ENCODE measurements around the gene SEMA4B. TPM values are rescaled to one million over a fixed set of nuclear protein-coding genes. Genes with fewer than 3 reads are reported as not detected.
A peak's percentile ranks its signal among the peaks of the same experiment; 100 is the strongest.

SEMA4B gene
- total and polyA plus RNA-seq, 9 of the 15 experiments (the other 6 are each of a cell fraction or from before 2014, with no cell fraction given) = 1.3 to 33.6 (median 11.0) TPM

GRCh38 chr15:90188914-90189748, 12.0 kb upstream of the SEMA4B start (continued):
- TF ChIP-seq ATF2 (CRISPR knock-in tag; IDR thresholded peaks at IDR 0.05) = no peak
- TF ChIP-seq MYNN (IDR thresholded peaks at IDR 0.05) = no peak
- TF ChIP-seq MYNN (CRISPR knock-in tag; IDR thresholded peaks at IDR 0.05) = no peak
- TF ChIP-seq CHCHD3 (CRISPR knock-in tag; IDR thresholded peaks at IDR 0.05) = no peak
- no peak for TF ChIP-seq ZNF3 (CRISPR knock-in tag; IDR thresholded peaks at IDR 0.05)
- TF ChIP-seq, protein P1, sequence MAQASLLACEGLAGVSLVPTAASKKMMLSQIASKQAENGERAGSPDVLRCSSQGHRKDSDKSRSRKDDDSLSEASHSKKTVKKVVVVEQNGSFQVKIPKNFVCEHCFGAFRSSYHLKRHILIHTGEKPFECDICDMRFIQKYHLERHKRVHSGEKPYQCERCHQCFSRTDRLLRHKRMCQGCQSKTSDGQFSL (CRISPR knock-in tag; IDR thresholded peaks at IDR 0.05) = peak; percentile 91
- TF ChIP-seq, protein P1 (tag; IDR thresholded peaks at IDR 0.05) = peak in 1 of 2 experiments; percentile 57; a peak in 1 of 4 replicates
- TF ChIP-seq BCL6 (CRISPR knock-in tag; IDR thresholded peaks at IDR 0.05) = no peak
- no peak for TF ChIP-seq MAFK (IDR thresholded peaks at IDR 0.05; ENCODE audit: low read length)
- TF ChIP-seq ZNF224 (CRISPR knock-in tag; IDR thresholded peaks at IDR 0.05) = no peak
- TF ChIP-seq, protein P2, sequence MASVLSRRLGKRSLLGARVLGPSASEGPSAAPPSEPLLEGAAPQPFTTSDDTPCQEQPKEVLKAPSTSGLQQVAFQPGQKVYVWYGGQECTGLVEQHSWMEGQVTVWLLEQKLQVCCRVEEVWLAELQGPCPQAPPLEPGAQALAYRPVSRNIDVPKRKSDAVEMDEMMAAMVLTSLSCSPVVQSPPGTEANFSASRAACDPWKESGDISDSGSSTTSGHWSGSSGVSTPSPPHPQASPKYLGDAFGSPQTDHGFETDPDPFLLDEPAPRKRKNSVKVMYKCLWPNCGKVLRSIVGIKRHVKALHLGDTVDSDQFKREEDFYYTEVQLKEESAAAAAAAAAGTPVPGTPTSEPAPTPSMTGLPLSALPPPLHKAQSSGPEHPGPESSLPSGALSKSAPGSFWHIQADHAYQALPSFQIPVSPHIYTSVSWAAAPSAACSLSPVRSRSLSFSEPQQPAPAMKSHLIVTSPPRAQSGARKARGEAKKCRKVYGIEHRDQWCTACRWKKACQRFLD (CRISPR knock-in tag; IDR thresholded peaks at IDR 0.05) = no peak
- no peak for TF ChIP-seq HDAC8 (tag; IDR thresholded peaks at IDR 0.05)
- peak; percentile 81 for TF ChIP-seq SMARCA4 (IDR thresholded peaks at IDR 0.05)
- TF ChIP-seq MTF1 (CRISPR knock-in tag; IDR thresholded peaks at IDR 0.05; ENCODE audit: borderline replicate concordance) = no peak
- no peak for TF ChIP-seq PHB (CRISPR knock-in tag; IDR thresholded peaks at IDR 0.05)
- TF ChIP-seq, protein P3, sequence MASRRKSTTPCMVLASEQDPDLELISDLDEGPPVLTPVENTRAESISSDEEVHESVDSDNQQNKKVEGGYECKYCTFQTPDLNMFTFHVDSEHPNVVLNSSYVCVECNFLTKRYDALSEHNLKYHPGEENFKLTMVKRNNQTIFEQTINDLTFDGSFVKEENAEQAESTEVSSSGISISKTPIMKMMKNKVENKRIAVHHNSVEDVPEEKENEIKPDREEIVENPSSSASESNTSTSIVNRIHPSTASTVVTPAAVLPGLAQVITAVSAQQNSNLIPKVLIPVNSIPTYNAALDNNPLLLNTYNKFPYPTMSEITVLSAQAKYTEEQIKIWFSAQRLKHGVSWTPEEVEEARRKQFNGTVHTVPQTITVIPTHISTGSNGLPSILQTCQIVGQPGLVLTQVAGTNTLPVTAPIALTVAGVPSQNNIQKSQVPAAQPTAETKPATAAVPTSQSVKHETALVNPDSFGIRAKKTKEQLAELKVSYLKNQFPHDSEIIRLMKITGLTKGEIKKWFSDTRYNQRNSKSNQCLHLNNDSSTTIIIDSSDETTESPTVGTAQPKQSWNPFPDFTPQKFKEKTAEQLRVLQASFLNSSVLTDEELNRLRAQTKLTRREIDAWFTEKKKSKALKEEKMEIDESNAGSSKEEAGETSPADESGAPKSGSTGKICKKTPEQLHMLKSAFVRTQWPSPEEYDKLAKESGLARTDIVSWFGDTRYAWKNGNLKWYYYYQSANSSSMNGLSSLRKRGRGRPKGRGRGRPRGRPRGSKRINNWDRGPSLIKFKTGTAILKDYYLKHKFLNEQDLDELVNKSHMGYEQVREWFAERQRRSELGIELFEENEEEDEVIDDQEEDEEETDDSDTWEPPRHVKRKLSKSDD (conservative IDR thresholded peaks at IDR 0.05; ENCODE audit: low read length) = no peak
- TF ChIP-seq ADNP (tag; IDR thresholded peaks at IDR 0.05) = no peak; the same call in 1 of the 2 replicates
- TF ChIP-seq ESRRA (IDR thresholded peaks at IDR 0.05; ENCODE audit: borderline replicate concordance, low read depth) = no peak
- no peak for TF ChIP-seq CHD4 (IDR thresholded peaks at IDR 0.05; ENCODE audit: insufficient read depth, insufficient replicate concordance, low read depth, low read length, poor library complexity, severe bottlenecking)
- TF ChIP-seq SRSF7 (optimal IDR thresholded peaks at IDR 0.05; ENCODE audit: low read depth, low read length) = no peak
- no peak for TF ChIP-seq KHSRP (IDR thresholded peaks at IDR 0.05)
- TF ChIP-seq MYBL2 (IDR thresholded peaks at IDR 0.05; ENCODE audit: low read depth) = no peak
- TF ChIP-seq MYBL2 (CRISPR knock-in tag; IDR thresholded peaks at IDR 0.05; ENCODE audit: borderline replicate concordance) = no peak
- TF ChIP-seq ZFPM2 (CRISPR knock-in tag; IDR thresholded peaks at IDR 0.05) = no peak
